ENCODE data around the gene PGAM5.

Gene PGAM5

GRCh38 chr12:132766380-132767085, 55.9 kb downstream of the PGAM5 start:
- DNase-seq (ENCODE audit: low read depth, low spot score) = no peak
- H3K4me3 ChIP-seq (ENCODE audit: low read length) = no peak overlapping the region

- no peak overlapping the region for H3K4me3 ChIP-seq (ENCODE audit: low read length)
- peak; percentile 87 for DNase-seq (ENCODE audit: low read depth, low spot score)
These were observed 60.6 kb downstream of the PGAM5 start for GRCh38 chr12:132771126-132771838.
